ENCODE data around the gene SLC13A4. TPM values are rescaled to one million over a fixed set of nuclear protein-coding genes. Genes with fewer than 3 reads are reported as not detected.
"Not testable (repeated sequence)": the region's sequence is repeated elsewhere in the genome, so short reads cannot be mapped to it uniquely, and the experiment has no call there.

The SLC13A4 gene
- total RNA-seq (under 1 TPM; 0.14 to 0.17 TPM), polyA plus RNA-seq (under 1 TPM; 0.01 to 0.06 TPM)

GRCh38 chr7:135728136-135728669, at the start of gene SLC13A4:
Gene SLC13A4, minus strand, starts transcription at chr7:135728186. Its CDS starts 690 bp downstream, at chr7:135727496.
- H3K4me3 ChIP-seq (ENCODE audit: low read depth in 1 of 3, low read length in 3 of 3), result no peak within 1 kb of the TSS
- TF ChIP-seq JUND (IDR thresholded peaks at IDR 0.05) (no peak), ZBTB33 (IDR thresholded peaks at IDR 0.05) (no peak), RXRA (IDR thresholded peaks at IDR 0.05) (no peak), MAX (IDR thresholded peaks at IDR 0.05) (no peak), GABPA (IDR thresholded peaks at IDR 0.05 in 1 of 2, conservative IDR thresholded peaks at IDR 0.05 in 1 of 2) (no peak), HNF4A (conservative IDR thresholded peaks at IDR 0.05) (no peak), FOXA2 (IDR thresholded peaks at IDR 0.05) (no peak), HNF4G (IDR thresholded peaks at IDR 0.05) (no peak), YY1 (IDR thresholded peaks at IDR 0.05) (no peak), RAD21 (IDR thresholded peaks at IDR 0.05) (no peak), EGR1 (IDR thresholded peaks at IDR 0.05; ENCODE audit: low read depth in 2 of 2) (no peak), TAF1 (conservative IDR thresholded peaks at IDR 0.05) (no peak), FOXA1 (IDR thresholded peaks at IDR 0.05) (no peak), SP1 (IDR thresholded peaks at IDR 0.05) (no peak)
- TF ChIP-seq, protein P1, sequence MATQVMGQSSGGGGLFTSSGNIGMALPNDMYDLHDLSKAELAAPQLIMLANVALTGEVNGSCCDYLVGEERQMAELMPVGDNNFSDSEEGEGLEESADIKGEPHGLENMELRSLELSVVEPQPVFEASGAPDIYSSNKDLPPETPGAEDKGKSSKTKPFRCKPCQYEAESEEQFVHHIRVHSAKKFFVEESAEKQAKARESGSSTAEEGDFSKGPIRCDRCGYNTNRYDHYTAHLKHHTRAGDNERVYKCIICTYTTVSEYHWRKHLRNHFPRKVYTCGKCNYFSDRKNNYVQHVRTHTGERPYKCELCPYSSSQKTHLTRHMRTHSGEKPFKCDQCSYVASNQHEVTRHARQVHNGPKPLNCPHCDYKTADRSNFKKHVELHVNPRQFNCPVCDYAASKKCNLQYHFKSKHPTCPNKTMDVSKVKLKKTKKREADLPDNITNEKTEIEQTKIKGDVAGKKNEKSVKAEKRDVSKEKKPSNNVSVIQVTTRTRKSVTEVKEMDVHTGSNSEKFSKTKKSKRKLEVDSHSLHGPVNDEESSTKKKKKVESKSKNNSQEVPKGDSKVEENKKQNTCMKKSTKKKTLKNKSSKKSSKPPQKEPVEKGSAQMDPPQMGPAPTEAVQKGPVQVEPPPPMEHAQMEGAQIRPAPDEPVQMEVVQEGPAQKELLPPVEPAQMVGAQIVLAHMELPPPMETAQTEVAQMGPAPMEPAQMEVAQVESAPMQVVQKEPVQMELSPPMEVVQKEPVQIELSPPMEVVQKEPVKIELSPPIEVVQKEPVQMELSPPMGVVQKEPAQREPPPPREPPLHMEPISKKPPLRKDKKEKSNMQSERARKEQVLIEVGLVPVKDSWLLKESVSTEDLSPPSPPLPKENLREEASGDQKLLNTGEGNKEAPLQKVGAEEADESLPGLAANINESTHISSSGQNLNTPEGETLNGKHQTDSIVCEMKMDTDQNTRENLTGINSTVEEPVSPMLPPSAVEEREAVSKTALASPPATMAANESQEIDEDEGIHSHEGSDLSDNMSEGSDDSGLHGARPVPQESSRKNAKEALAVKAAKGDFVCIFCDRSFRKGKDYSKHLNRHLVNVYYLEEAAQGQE (IDR thresholded peaks at IDR 0.05), result no peak
- TF ChIP-seq, protein P2, sequence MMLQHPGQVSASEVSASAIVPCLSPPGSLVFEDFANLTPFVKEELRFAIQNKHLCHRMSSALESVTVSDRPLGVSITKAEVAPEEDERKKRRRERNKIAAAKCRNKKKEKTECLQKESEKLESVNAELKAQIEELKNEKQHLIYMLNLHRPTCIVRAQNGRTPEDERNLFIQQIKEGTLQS (IDR thresholded peaks at IDR 0.05), result no peak
- TF ChIP-seq, protein P3, sequence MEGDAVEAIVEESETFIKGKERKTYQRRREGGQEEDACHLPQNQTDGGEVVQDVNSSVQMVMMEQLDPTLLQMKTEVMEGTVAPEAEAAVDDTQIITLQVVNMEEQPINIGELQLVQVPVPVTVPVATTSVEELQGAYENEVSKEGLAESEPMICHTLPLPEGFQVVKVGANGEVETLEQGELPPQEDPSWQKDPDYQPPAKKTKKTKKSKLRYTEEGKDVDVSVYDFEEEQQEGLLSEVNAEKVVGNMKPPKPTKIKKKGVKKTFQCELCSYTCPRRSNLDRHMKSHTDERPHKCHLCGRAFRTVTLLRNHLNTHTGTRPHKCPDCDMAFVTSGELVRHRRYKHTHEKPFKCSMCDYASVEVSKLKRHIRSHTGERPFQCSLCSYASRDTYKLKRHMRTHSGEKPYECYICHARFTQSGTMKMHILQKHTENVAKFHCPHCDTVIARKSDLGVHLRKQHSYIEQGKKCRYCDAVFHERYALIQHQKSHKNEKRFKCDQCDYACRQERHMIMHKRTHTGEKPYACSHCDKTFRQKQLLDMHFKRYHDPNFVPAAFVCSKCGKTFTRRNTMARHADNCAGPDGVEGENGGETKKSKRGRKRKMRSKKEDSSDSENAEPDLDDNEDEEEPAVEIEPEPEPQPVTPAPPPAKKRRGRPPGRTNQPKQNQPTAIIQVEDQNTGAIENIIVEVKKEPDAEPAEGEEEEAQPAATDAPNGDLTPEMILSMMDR (IDR thresholded peaks at IDR 0.05; ENCODE audit: low read depth, low read length, missing input control), result no peak
- H3K36me3 ChIP-seq (ENCODE audit: control insufficient read depth in 4 of 4, insufficient read depth in 3 of 4, low read depth in 1 of 4, low read length in 3 of 4), result no peaks in the 10 kb centered on the region
- H3K27me3 ChIP-seq (ENCODE audit: control insufficient read depth in 4 of 4, insufficient read depth in 4 of 4, low read length in 3 of 4), result peaks cover 0 to 2% (median 0%) of the 10 kb centered on the region in 4 donors
- WGBS, result 74% methylated on average over 11 of the region's 11 CpGs
- H3K9ac ChIP-seq (ENCODE audit: low read depth in 1 of 2, low read length in 2 of 2), result no peak within 1 kb of the TSS
- H3K4me1 ChIP-seq (ENCODE audit: control insufficient read depth in 4 of 4, insufficient read depth in 4 of 4, low read length in 3 of 4), result no peaks in the 10 kb centered on the region
- H3K27ac ChIP-seq (ENCODE audit: low read depth in 1 of 2, low read length in 2 of 2), result no peak within 1 kb of the TSS
- no peak for DNase-seq (ENCODE audit: low spot score)
- H3K9me3 ChIP-seq (ENCODE audit: control insufficient read depth in 4 of 4, low read length in 3 of 4), result no peaks in the 10 kb centered on the region

DNA sequence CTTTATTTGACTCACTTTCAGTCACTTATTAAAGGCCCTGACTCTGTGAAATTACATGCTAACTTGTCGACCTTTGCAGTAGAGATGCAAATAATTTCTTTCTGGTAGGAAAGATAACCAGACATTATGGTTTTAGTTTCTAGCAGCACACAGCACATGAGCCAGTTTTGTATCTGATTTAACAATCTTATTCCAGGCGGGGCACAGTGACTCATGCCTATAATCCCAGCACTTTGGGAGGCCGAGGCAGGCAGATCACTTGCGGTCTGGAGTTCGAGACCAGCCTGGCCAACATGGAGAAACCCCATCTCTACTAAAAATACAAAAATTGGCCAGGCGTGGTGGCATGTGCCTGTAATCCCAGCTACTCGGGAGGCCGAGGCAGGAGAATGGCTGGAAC, 47.9 kb upstream of the SLC13A4 start:
- not testable (repeated sequence) for H3K27me3 ChIP-seq (ENCODE audit: control insufficient read depth in 4 of 4, insufficient read depth in 4 of 4, low read length in 3 of 4); H3K4me3 ChIP-seq (ENCODE audit: low read depth in 1 of 3, low read length in 3 of 3); H3K27ac ChIP-seq (ENCODE audit: low read depth in 1 of 2, low read length in 2 of 2); H3K36me3 ChIP-seq (ENCODE audit: control insufficient read depth in 4 of 4, insufficient read depth in 3 of 4, low read depth in 1 of 4, low read length in 3 of 4); H3K4me1 ChIP-seq (ENCODE audit: control insufficient read depth in 4 of 4, insufficient read depth in 4 of 4, low read length in 3 of 4); H3K9me3 ChIP-seq (ENCODE audit: control insufficient read depth in 4 of 4, low read length in 3 of 4); DNase-seq (ENCODE audit: low spot score); H3K9ac ChIP-seq (ENCODE audit: low read depth in 1 of 2, low read length in 2 of 2)
- WGBS, result 89% methylated on average over 8 of the region's 8 CpGs

Measured in liver (tissue), 9 donors.